Stomach smooth muscle (tissue), 2 donors: Measurements from ENCODE around the gene LRRC37B.
"Not testable (repeated sequence)": the region's sequence is repeated elsewhere in the genome, so short reads cannot be mapped to it uniquely, and the experiment has no call there.

Experiments
- H3K27ac ChIP-seq: one replicate; pipeline ENCODE4 v1.7.0; 2013; ENCODE audit warnings: mild to moderate bottlenecking, low read length, inconsistent platforms
- H3K27me3 ChIP-seq, 2 donors: one replicate each; pipeline ENCODE4 v1.7.0; 2013; ENCODE audit warnings: low read length in 2 of 2; ENCODE audit not compliant: insufficient read depth in 2 of 2, control insufficient read depth in 1 of 2
- H3K36me3 ChIP-seq, 2 donors: one replicate each; pipeline ENCODE4 v1.7.0; 2013; ENCODE audit warnings: low read length in 2 of 2; ENCODE audit not compliant: control insufficient read depth in 2 of 2, insufficient read depth in 2 of 2
- H3K4me1 ChIP-seq: one replicate; pipeline ENCODE4 v1.7.0; 2013; ENCODE audit warnings: low read length; ENCODE audit not compliant: control insufficient read depth, insufficient read depth
- H3K4me3 ChIP-seq, 2 donors: one replicate each; pipeline ENCODE4 v1.7.0; 2013; ENCODE audit warnings: low read length in 2 of 2
- H3K9ac ChIP-seq, 2 donors: one replicate each; pipeline ENCODE4 v1.7.0; 2013; ENCODE audit warnings: low read length in 2 of 2, mild to moderate bottlenecking in 1 of 2
- H3K9me3 ChIP-seq, 2 donors: one replicate each; pipeline ENCODE4 v1.7.0; 2013; ENCODE audit warnings: low read length in 2 of 2; ENCODE audit not compliant: control insufficient read depth in 2 of 2
- donor health status: healthy.
- donor health status: Pancreatic carcinoma.

The LRRC37B gene

DNA sequence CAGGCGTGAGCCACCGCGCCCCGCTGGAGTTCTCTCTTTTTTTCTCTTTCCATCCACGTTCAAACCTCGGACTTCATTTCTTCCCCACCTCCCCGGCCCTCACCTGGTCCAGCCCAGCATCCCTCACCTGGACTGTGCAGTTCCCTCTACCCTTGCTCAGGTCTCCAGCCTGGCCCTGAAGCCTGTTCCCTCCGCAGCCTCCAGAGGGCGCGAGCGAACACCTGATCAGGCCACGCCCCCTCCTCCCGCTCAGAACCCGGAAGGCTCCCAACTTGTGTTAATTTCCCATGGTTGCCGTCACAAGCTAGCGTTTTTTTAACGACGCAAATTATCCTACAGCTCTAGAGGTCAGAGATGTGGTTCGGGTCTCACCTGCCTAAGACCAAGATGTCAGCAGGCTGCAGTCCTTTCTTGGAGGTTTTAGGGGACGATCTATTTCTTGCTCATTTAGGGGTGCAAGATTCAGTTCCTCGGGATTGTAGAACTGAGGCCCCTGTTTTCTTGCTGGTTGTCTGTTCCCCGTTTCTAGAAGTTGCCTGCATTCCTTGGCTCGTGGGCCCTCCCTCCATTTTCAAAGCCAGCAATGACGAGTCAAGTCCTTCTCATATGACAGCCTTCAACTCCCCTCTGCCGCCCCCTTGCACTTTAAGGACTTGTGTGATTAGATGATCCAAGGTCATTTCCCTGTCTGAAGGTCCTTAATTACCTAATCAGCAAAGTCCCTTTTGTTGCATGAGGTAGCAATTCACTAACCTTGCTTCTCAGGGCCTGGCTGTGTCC lies 59.9 kb downstream of the LRRC37B start:
- not testable (repeated sequence) for H3K27me3 ChIP-seq, H3K9me3 ChIP-seq, H3K36me3 ChIP-seq, H3K9ac ChIP-seq, H3K4me1 ChIP-seq, H3K4me3 ChIP-seq, H3K27ac ChIP-seq

DNA sequence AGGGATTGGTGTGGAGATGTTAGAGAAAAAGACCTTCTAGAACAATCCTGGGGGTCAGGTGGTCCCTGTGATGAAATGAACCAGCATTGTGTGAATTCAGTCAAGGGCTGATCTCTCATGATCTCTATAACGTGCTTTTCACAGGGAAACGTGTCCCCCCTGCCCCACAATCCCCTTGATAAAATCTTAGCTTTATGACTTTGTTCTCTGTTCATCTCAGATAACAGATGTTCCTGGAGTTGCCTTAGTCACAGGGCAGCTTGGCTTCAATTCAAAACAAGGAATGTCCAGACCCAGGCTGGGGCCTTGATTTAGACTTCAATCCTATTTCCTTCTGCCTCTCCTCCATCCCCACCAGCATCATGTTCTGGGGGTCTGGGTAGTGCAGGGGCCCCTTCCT lies 61.9 kb downstream of the LRRC37B start:
- H3K4me3 ChIP-seq, H3K4me1 ChIP-seq, H3K27me3 ChIP-seq, H3K36me3 ChIP-seq, H3K9ac ChIP-seq, H3K9me3 ChIP-seq, H3K27ac ChIP-seq: not testable (repeated sequence)

DNA sequence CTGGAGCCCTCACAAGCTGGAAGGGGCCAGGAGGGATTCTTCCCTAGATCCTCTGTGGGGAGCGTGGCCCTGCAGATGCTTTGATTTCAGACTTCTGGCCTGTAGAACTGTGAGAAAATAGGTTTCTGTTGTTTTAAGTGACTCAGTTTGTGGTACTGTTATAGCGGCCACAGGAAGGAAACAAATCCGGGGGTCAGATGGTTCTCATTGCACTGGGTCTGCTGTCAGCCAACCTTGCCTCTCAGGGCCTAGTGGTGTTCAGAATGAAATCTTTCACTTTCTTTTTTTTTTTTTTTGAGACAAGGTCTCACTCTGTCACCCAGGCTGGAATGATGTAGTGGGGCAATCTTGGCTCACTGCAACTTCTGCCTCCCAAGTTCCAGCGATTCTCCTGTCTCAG lies 64.8 kb downstream of the LRRC37B start:
- H3K9me3 ChIP-seq, H3K27me3 ChIP-seq, H3K27ac ChIP-seq, H3K4me1 ChIP-seq, H3K9ac ChIP-seq, H3K4me3 ChIP-seq, H3K36me3 ChIP-seq: not testable (repeated sequence)

DNA sequence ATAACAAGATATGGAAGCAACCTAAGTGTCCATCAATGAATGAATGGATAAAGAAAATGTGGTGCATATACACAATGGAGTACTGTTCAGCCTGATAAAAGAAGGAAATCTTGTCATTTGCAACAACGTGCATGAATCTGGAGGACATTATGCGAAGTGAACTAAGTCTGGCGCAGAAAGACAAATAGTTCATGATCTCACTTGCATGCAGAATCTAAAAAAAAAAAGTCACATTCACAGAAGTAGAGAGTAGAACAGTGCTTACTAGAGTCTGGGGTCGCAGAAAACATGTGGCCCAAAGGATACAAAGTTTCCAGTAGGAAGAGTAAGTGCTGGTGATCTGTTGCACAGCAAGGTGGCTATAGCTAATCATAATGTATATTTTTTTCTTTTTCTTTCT lies 65.9 kb downstream of the LRRC37B start:
- not testable (repeated sequence) for H3K27me3 ChIP-seq, H3K27ac ChIP-seq, H3K9me3 ChIP-seq, H3K36me3 ChIP-seq, H3K4me1 ChIP-seq, H3K4me3 ChIP-seq, H3K9ac ChIP-seq

DNA sequence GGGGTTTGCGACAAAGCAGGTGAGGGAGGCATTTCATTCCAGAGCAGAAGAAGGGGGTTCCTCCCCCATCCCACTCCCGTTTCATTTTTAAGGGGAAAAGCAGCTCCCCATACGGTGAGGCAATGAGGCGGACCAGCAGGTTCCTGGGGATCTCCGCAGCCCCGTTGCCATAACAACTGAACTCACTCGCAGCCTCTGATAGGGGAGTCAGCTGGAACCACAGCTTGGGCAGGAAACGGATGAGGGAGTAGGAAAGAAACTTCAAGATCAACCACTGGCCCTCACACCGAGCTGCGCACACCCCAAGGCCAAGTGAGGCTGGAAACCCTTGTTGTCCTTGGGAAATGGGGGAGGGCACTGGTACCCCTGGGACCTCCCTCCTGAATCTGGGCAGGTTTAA lies 72.6 kb downstream of the LRRC37B start:
- not testable (repeated sequence) for H3K4me3 ChIP-seq, H3K27me3 ChIP-seq, H3K36me3 ChIP-seq, H3K9me3 ChIP-seq, H3K4me1 ChIP-seq, H3K27ac ChIP-seq, H3K9ac ChIP-seq

DNA sequence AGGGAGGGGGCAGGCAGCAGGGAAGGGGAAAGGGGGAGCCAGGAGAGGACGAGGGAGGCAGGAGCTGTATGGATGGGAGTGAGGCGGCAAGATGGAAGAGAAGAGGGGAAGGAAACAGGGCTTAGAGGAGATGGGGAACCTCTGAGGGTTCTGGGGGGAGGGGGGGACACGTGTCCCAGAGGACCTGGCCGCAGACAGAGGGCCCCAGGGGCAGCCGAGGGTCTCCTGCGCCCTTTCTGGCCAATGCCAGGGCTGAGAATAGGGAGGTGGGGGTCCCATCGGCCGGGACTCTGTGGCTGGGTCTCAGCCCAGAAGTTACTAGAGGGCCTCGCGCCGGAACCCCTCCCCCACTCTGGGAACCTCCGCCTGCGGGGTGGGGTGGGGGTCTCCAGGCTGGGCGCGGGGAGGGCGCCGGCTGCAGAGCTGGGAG lies 76.4 kb downstream of the LRRC37B start:
- peak overlapping the region in 1 of 2 donors; percentile 28 for H3K9ac ChIP-seq
- H3K9me3 ChIP-seq, H3K4me1 ChIP-seq, H3K36me3 ChIP-seq, H3K27ac ChIP-seq, H3K27me3 ChIP-seq: not testable (repeated sequence)
- H3K4me3 ChIP-seq, result peak overlapping the region; percentile 49 to 62

DNA sequence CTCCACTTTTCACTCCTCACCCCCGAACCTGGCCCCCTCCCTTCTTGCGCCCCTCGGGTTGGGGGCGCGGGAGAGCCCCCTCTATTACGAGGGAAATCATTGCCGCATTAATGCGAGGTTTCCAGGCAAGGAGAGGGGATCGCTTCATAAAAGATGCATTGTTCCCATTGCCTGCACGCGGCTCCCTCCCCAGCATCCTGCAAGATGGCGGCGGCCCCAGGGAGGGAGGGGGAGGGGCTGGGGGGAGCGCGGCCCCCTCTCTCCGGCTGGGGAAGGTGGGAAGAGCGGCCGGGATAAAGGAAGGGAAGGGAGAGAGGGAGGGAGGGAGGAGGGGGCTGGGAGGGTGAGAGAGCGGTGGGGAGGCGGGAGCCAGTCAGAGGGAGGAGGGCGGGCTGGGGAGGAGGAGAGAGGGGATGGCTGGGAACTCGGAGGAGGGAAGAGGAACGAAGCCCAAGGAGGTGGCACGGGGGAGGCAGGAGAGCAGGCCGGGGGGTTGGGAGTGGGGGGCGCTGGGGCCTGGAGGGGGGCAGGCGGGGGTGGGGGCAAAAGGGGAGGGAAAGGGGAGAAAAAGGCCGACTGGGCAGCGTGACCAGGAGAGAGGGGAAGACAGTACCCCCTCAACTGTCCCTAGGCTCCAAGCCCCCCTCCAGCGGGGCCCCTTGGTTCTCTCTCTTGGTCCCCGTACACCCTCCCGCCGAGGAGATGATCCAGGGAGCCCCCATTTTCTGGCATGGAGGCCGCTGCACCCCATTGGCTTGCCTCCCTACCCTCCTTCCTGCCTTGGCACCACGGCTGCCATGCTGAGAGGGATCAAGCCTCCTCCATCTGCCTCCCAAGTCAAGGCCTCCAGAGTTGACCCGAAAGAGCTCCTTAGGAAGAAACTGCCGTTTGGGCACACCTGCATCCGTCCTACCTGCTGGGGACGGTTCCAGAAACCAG lies 77.1 kb downstream of the LRRC37B start:
- not testable (repeated sequence) for H3K4me1 ChIP-seq, H3K36me3 ChIP-seq, H3K9ac ChIP-seq, H3K27me3 ChIP-seq, H3K27ac ChIP-seq, H3K9me3 ChIP-seq
- peak overlapping the region; percentile 49 to 62 for H3K4me3 ChIP-seq

DNA sequence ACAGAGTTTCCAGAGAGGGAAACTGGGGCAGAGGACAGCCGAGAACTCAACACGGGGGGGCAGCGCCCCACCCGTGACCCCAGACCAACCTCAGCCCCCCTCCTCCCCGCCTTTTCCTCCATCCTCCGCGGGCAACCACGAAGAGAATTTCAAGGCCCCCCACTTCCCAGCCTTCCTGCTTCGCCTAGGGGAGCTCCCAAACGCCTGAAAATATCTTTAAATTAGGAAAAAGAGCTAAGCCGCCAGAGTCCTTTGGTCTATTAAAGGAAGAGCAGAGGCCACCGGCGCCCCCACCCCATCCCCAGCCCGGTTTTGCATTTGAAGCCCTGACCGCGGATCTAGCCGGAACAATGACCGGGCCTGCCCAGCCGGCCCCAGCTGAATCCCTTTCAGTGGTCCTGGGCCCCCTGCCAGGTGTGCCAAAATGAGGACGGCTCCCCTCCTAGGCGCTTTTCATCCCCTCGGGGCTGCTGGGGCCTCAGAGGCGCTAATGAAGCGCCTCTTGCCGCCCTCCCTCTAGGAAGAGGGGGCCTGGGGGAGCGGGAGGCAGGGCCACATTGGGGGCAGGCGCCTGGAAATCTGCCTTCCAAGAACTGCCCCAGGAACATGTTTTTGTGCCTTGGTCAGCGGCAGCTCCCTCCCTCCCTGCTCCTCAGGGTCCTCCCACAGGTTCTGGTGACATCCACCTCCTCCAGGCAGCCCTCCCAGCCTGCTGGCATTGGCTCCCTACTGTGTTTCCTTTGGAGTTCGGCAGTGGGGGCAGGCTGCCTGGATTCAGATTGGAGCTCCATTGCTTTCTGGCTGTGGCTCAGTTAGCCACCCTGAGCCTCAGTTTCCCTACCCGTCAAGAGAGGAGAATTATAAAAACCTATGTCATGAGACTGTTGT lies 78.0 kb downstream of the LRRC37B start:
- not testable (repeated sequence) for H3K9me3 ChIP-seq, H3K36me3 ChIP-seq, H3K4me1 ChIP-seq, H3K27ac ChIP-seq, H3K4me3 ChIP-seq, H3K27me3 ChIP-seq, H3K9ac ChIP-seq

DNA sequence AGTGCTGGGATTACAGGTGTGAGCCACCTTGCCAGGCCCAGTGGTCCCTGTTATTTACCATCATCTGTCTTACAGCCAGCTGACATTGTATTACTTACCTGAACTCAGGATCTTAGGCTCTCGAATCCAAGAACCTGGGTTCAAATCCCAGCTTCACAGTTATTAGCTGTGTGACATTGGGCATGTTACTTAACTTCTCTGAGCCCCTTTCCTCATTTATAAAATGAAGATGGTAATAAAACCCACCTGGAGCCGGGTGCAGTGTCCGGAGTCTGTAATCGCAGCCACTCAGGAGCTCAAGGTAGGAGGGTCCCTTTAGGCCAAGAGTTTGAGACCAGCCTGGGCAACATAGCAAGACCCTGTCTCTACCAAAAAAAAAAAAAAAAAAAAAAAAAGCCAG lies 79.7 kb downstream of the LRRC37B start:
- H3K4me1 ChIP-seq, H3K27me3 ChIP-seq, H3K36me3 ChIP-seq, H3K27ac ChIP-seq, H3K9me3 ChIP-seq, H3K4me3 ChIP-seq, H3K9ac ChIP-seq: not testable (repeated sequence)

DNA sequence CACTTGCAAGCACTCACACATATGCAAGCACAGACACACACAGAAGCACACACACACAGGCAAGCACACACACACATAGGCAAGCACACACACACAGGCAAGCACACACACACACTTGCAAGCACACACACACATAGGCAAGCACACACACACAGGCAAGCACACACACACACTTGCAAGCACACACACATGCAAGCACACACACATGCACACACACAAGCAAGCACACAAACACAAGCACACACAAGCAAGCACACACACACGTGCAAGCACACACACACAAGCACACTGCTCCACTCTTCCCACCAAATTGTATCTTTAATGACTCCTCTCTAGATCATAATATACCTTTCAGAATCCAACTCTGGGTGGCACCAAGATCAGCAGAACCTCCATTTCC lies 84.9 kb downstream of the LRRC37B start:
- not testable (repeated sequence) for H3K27ac ChIP-seq, H3K27me3 ChIP-seq, H3K9me3 ChIP-seq, H3K9ac ChIP-seq, H3K36me3 ChIP-seq, H3K4me1 ChIP-seq, H3K4me3 ChIP-seq
